GM18526 (cell line): ENCODE measurements around the gene ZBED1.

Experiments used
- POLR2A ChIP-seq: IDR thresholded peaks from 3 replicates; pipeline ENCODE4 v1.6.1; 2011; ENCODE audit not compliant: insufficient read length; ENCODE audit errors: extremely low read depth

The ZBED1 gene

GRCh38 chrX:2488621-2489285, 12.0 kb downstream of the ZBED1 start:
- TF ChIP-seq POLR2A = no peak

GRCh38 chrX:2487366-2487765, 13.4 kb downstream of the ZBED1 start:
- no peak for TF ChIP-seq POLR2A

GRCh38 chrX:2486476-2487133, 14.2 kb downstream of the ZBED1 start:
- TF ChIP-seq POLR2A = no peak

GRCh38 chrX:2485789-2486345, 14.9 kb downstream of the ZBED1 start:
- TF ChIP-seq POLR2A = no peak

- no peak for TF ChIP-seq POLR2A
Observed at GRCh38 chrX:2484721-2485648, 15.8 kb downstream of the ZBED1 start.

- no peak for TF ChIP-seq POLR2A
Observed at GRCh38 chrX:2484256-2484655, 16.5 kb downstream of the ZBED1 start.

- TF ChIP-seq POLR2A = no peak
Observed at GRCh38 chrX:2483398-2484060, 17.2 kb downstream of the ZBED1 start.

- no peak for TF ChIP-seq POLR2A
Observed at GRCh38 chrX:2479420-2479780, 21.4 kb downstream of the ZBED1 start.

- no peak for TF ChIP-seq POLR2A
Observed at GRCh38 chrX:2478546-2479419, 22.0 kb downstream of the ZBED1 start.

- TF ChIP-seq POLR2A = no peak
Observed at GRCh38 chrX:2474963-2475726, 25.6 kb downstream of the ZBED1 start.

GRCh38 chrX:2474280-2474962, 26.4 kb downstream of the ZBED1 start:
- TF ChIP-seq POLR2A = no peak

GRCh38 chrX:2471641-2472040, 29.1 kb downstream of the ZBED1 start:
- no peak for TF ChIP-seq POLR2A

GRCh38 chrX:2469196-2469685, 31.5 kb downstream of the ZBED1 start:
- TF ChIP-seq POLR2A = no peak
